Chondrocyte (in vitro differentiated cells): ENCODE data around the gene USP21. TPM values are rescaled to one million over a fixed set of nuclear protein-coding genes. Genes with fewer than 3 reads are reported as not detected.

Source experiments
- DNase-seq: peaks from one replicate; pipeline ENCODE4 v3.0.0; 2021; ENCODE audit warnings: mixed read lengths, low spot score
- H3K27ac Mint-ChIP-seq: one replicate; pipeline ENCODE4 v1.8.0; 2021; ENCODE audit warnings: mild to moderate bottlenecking, moderate library complexity, mixed read lengths; ENCODE audit not compliant: unreplicated experiment
- H3K27me3 Mint-ChIP-seq: 2 replicates; pipeline ENCODE4 v1.8.0; 2021; ENCODE audit warnings: low read depth, mixed read lengths
- H3K36me3 Mint-ChIP-seq: 2 replicates; pipeline ENCODE4 v1.8.0; 2021; ENCODE audit warnings: low read depth, mixed read lengths
- H3K4me1 Mint-ChIP-seq: 2 replicates; pipeline ENCODE4 v1.8.0; 2021; ENCODE audit warnings: low read depth, mild to moderate bottlenecking, mixed read lengths
- H3K4me3 Mint-ChIP-seq: one replicate; pipeline ENCODE4 v1.8.0; 2021; ENCODE audit warnings: mild to moderate bottlenecking, moderate library complexity, mixed read lengths; ENCODE audit not compliant: unreplicated experiment
- H3K9me3 Mint-ChIP-seq: 2 replicates; pipeline ENCODE4 v1.8.0; 2021; ENCODE audit warnings: low read depth, mixed read lengths
- total RNA-seq: library from RNA; stranded (reverse); gene quantifications from 3 replicates; pipeline ENCODE4 v1.2.1, GENCODE V29; 2021
- TF ChIP-seq, protein P1 (sequence below): fragments of 200-600 bp; sonication (generic); IDR thresholded peaks from 2 replicates; pipeline ENCODE4 v1.5.0; 2021; ENCODE audit warnings: antibody characterized with exemption, mild to moderate bottlenecking, moderate library complexity

USP21 gene
- total RNA-seq, 1 donor from 2014 or later = 16.0 TPM

DNA sequence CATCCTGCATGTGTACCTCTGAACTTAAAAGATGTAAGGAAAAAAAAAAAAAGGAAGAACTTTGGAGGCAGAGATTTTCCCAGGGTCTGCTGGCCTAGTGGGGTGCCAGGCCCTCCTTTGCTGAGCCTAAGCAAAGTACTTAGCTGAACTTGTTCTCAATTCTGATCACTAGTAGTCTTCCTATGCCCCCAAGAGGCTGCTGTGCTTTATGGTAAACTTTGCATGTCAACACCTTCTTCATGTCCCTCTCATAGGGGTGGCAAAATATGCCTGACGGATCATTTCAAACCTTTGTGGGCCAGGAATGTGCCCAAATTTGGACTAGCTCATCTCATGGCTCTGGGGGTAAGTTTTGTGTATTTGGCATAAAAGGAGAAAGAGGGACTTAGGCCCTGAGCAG lies 1.4 kb upstream of the USP21 start:
- H3K9me3 Mint-ChIP-seq = no peaks in the 10 kb centered on the region
- no peak overlapping the region for H3K4me3 Mint-ChIP-seq
- H3K4me1 Mint-ChIP-seq = peaks cover 48% of the 10 kb centered on the region
- peaks cover 8% of the 10 kb centered on the region for H3K36me3 Mint-ChIP-seq
- peak overlapping the region; percentile 14 for H3K27ac Mint-ChIP-seq
- DNase-seq = no peak
- H3K27me3 Mint-ChIP-seq = no peaks in the 10 kb centered on the region
- TF ChIP-seq, protein P1, sequence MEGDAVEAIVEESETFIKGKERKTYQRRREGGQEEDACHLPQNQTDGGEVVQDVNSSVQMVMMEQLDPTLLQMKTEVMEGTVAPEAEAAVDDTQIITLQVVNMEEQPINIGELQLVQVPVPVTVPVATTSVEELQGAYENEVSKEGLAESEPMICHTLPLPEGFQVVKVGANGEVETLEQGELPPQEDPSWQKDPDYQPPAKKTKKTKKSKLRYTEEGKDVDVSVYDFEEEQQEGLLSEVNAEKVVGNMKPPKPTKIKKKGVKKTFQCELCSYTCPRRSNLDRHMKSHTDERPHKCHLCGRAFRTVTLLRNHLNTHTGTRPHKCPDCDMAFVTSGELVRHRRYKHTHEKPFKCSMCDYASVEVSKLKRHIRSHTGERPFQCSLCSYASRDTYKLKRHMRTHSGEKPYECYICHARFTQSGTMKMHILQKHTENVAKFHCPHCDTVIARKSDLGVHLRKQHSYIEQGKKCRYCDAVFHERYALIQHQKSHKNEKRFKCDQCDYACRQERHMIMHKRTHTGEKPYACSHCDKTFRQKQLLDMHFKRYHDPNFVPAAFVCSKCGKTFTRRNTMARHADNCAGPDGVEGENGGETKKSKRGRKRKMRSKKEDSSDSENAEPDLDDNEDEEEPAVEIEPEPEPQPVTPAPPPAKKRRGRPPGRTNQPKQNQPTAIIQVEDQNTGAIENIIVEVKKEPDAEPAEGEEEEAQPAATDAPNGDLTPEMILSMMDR = no peak

- H3K4me1 Mint-ChIP-seq = peaks cover 44% of the 10 kb centered on the region
- H3K36me3 Mint-ChIP-seq = peaks cover 13% of the 10 kb centered on the region
- peak overlapping the region; percentile 86 for H3K27ac Mint-ChIP-seq
- no peaks in the 10 kb centered on the region for H3K9me3 Mint-ChIP-seq
- DNase-seq = no peak
- H3K27me3 Mint-ChIP-seq = no peaks in the 10 kb centered on the region
- TF ChIP-seq, protein P1 = no peak
- peak overlapping the region; percentile 79 for H3K4me3 Mint-ChIP-seq
Measured at GRCh38 chr1:161158316-161159010, 837 bp upstream of the USP21 start.

GRCh38 chr1:161159913-161160243 lies 578 bp downstream of the USP21 start:
- H3K4me3 Mint-ChIP-seq = peak overlapping the region; percentile 79
- no peaks in the 10 kb centered on the region for H3K27me3 Mint-ChIP-seq
- DNase-seq = no peak
- peak overlapping the region; percentile 86 for H3K27ac Mint-ChIP-seq
- H3K36me3 Mint-ChIP-seq = peaks cover 14% of the 10 kb centered on the region
- TF ChIP-seq, protein P1 = no peak
- no peaks in the 10 kb centered on the region for H3K9me3 Mint-ChIP-seq
- H3K4me1 Mint-ChIP-seq = peaks cover 39% of the 10 kb centered on the region

GRCh38 chr1:161160671-161161145 lies 1.4 kb downstream of the USP21 start:
- DNase-seq = no peak
- Mint-ChIP-seq H3K27me3 (no peaks in the 10 kb centered on the region), H3K9me3 (no peaks in the 10 kb centered on the region), H3K36me3 (peaks cover 13% of the 10 kb centered on the region), H3K27ac (peak overlapping the region; percentile 41), H3K4me3 (peak overlapping the region; percentile 79), H3K4me1 (peaks cover 39% of the 10 kb centered on the region)
- TF ChIP-seq, protein P1 = no peak

DNA sequence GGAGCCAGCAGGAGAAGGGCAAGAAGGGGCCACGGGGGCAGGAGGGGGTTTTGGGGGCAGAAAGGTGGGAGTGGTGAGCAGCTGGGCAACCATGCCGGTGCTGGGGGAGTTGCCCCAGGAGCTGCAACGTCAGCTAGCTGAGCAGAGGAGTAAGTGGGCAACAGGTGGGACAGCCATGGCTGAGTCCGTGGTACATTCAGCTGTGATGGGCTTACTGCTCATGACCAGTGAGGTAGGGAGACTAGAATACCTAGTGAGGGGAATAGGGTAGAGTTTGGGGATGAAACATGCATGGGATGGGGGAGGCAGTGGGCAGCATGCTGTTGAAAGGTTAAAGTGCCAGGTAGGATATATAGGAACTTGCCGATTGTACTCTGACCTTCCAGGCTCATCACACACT lies 2.4 kb downstream of the USP21 start:
- H3K4me1 Mint-ChIP-seq = peaks cover 46% of the 10 kb centered on the region
- no peak overlapping the region for H3K4me3 Mint-ChIP-seq
- H3K27ac Mint-ChIP-seq = no peak overlapping the region
- peaks cover 13% of the 10 kb centered on the region for H3K36me3 Mint-ChIP-seq
- no peak for DNase-seq
- H3K27me3 Mint-ChIP-seq = no peaks in the 10 kb centered on the region
- TF ChIP-seq, protein P1 = no peak
- H3K9me3 Mint-ChIP-seq = no peaks in the 10 kb centered on the region
